ENCODE data around the gene ZDHHC11B.

DNA sequence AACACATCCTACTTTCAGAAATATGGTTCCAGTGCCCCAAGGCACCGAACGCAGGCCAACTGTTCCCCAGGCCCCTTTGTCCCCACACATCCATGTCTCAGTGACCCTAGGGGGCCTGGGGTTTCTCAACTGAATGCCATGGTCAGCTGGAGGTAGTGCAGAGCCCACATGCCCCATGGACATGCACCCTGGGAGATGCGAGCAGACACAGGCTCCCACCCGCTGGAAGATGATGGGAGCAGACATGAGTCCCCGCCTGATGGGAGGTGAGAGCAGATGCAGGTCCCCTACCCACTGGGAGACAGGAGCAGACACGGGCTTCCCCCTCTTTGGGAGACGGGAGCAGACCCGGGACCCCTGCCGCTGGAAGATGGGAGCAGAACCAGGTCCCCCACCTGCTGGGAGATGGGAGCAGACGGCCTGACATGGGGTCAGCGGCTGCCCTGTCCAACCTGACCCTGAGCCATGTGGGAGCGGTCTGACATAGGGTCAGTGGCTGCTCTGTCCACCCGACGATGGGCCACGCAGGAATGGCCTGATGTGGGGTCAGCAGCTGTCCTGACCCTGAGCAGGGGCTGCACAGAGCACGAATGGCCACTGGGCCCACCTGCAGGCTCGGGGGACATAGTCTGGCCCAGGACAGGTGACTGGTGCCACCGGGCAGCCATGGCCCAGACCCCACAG is 18.4 kb downstream of the ZDHHC11B start:
- TF ChIP-seq CTCF (IDR thresholded peaks at IDR 0.05): no peak
- TF ChIP-seq POLR2A (IDR thresholded peaks at IDR 0.05): no peak
